T1000 (cell line): Measurements from ENCODE around the gene BCL2.

ENCODE experiments used
- DNase-seq: peaks from one replicate; lab custom pipeline; 2025; ENCODE audit warnings: mixed read lengths; lab: John Stamatoyannopoulos, UW

Gene BCL2

DNA sequence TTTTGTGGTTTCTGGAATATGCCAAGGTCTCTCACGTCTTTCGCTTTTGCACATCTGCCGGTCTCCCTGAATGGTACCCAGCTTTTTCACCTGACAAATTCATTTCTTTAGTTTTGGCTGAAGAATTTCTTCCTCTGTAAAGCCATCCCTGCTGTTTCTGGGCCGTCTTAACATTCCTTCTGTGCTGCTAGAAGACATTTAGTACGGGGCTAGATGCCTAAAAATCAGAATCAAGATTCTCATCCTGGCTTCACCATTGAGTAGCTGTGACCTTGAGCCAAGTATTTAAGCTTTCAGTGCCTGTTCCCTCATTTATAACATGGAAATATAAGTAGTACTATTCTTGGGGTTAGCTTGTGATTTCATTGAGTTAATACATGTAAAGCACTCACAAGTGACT lies 6.4 kb upstream of the BCL2 start:
- DNase-seq: no peak

GRCh38 chr18:63325086-63325686 lies 5.6 kb upstream of the BCL2 start:
- no peak for DNase-seq

DNA sequence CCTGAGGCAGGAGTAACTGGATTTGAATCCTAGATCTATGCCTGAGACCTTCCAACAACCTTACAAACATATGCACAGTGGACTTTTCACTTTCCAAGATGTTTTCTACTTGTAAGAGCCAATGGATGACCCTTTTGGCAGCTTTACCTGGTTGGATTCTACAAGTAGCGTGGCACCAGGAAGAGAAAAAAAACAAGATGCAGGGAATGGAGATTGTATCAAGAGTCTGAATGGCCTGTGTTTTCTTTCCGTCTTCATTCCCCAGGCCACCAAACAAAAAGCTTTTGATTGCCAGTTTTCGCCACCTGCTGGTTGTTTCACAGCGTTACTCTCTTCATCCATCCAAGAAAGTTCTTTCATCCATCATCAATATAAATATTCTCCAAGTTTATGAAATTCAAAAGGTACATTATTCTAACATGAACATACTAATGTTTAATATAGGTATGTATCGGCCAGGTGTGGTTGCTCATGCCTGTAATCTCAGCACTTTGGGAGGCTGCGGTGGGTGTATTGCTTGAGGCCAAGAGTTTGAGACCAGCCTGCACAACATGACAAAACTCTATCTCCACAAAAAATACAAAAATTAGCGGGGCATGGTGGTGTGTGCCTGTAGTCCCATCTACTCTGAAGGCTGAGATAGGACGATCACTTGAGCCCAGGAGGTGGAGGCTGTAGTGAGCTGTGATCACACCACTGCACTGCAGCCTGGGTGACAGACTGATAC lies 3.5 kb upstream of the BCL2 start:
- DNase-seq: no peak

DNA sequence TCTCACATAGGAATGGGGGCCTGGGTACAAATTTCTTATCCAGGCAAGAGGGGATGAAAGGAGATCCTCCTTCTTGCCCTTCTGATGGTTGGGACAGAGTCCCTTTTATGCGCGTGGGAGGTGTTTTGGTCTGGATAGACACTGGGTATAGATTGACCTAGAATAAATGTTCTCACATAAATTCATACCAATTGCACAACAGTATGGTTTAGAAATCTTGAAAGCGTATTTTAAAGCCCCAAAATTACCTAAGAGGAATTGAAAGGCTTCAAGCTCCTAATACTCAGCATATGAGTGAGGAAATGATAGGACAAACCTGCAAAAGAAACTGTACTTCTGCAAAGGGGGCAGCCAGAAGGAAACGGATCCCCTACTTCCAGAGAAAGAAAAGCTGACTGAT lies 2.6 kb upstream of the BCL2 start:
- DNase-seq: no peak

- no peak for DNase-seq
Measured at GRCh38 chr18:63321291-63321690, 1.7 kb upstream of the BCL2 start.

- no peak for DNase-seq
Measured at GRCh38 chr18:63320975-63321265, 1.4 kb upstream of the BCL2 start.

- DNase-seq: peak; percentile 21
Measured at GRCh38 chr18:63320123-63320974, 780 bp upstream of the BCL2 start.

DNA sequence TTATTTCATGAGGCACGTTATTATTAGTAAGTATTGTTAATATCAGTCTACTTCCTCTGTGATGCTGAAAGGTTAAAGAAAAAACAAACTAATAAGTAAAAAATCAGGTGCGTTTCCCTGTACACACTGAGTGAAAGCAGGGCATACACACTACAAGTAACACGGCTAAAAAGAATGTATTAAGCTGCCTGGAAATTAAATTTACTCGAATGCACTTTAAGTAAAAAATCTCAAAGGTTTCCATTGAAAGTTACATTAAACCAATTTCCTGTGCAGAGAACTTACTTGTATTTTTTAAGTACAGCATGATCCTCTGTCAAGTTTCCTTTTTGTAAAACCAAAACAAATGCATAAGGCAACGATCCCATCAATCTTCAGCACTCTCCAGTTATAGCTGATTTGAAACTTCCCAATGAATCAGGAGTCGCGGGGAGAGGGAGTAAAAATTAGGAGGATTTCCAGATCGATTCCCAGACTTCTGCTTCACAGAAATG lies 633 bp downstream of the BCL2 start:
- no peak for DNase-seq

GRCh38 chr18:63317982-63318888 lies 1.3 kb downstream of the BCL2 start:
- no peak for DNase-seq

GRCh38 chr18:63317556-63317946 lies 2.0 kb downstream of the BCL2 start:
- DNase-seq: no peak

DNA sequence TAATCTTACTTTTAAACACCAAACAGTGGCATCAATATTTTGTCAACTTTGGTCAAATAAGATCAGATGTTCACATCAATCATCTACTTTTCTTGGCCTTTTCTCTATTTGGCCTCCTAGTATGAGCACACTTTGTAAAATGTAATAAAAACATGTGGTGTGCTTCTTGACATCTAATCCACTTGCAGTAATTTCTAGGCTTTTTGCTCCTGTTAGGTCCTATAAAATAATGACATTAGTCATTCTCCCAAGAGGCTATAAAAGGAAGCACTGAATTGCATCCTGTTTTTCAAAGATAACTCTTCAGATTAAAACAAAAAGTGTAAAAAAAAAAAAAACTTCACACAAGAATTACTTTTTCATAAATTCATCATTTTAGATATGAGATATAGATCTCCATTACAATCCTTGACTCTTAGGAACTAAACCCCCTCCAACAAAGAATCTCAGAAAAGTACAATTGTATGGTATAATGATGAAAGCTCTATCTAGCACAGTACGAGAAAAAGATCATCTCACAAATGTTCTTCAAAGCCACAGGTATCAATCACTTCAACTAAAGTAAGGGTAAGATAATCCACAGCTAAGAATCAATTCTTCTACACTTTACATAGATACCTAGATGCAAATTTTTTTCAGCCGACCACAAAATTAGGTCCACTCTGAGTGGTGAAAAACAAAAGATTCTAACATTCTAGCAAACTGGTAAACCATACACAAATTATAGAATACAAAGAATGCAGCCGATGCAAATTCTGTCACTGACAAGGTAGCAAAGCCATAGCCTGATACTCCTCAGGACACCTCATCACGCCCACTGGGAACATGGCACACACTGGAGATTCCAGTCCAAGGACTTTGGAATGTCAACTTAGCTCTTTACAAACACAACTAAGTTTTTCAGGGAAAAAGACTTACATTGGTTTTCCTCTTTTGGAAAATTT lies 2.7 kb downstream of the BCL2 start:
- no peak for DNase-seq

GRCh38 chr18:63315876-63316275 lies 3.7 kb downstream of the BCL2 start:
- DNase-seq: no peak

DNA sequence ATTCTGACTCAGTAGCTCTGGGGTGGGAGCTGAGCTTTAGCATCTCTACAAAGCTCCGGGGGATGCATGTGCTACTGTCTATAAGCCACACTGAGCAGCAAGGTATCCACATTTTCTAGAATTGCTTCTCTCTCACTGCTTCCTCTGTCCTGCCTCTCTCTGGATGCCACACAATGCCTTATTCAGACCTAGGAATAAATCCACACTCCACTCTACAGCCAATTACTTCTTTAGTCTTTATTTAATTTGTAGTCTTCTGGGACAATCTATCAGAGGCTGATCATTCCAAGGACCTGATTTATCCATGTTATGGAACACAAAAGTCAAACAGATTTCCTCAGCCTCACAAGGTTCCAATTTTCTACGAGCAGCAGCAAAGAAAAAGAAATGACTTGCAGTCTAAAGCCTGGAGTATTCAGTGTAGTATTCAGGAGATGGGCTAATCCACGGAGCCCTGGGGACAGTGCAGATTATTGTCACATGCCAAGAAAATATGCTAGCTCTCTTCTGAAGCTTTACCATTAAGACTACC lies 4.4 kb downstream of the BCL2 start:
- no peak for DNase-seq

GRCh38 chr18:63314062-63314790 lies 5.3 kb downstream of the BCL2 start:
- no peak for DNase-seq

GRCh38 chr18:63313396-63313917 lies 6.1 kb downstream of the BCL2 start:
- no peak for DNase-seq

DNA sequence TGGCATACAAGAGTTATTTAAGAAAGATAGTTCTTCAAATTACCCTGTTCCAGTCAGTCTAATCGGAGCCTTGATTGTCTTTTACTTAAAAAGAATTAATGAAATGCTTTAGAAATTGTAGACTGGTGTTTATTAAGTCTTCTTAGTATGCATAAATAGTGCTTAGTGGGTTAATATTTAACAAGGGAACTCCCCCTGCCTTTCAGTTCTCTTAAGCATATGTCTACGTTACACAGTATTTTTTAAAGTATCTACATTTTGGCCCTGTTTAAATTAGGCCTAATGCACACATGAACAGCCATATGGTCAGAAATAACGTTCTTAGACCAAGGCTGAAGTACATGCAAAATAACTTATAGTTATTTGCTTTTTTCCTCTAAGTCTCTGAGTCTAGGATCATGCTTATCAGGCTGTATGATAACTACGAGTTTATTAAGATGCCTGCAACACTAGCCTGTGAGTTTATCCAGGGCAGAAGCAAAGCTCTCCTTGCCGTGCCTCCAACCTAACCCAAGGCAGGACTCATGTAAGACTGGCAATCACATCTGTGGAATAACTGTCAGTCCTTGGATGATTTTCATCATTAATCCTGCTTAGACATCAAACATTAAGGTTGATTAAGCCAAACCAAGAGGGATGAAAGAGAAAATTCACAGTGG lies 6.7 kb downstream of the BCL2 start:
- no peak for DNase-seq

GRCh38 chr18:63312019-63312409 lies 7.6 kb downstream of the BCL2 start:
- no peak for DNase-seq

GRCh38 chr18:63311118-63312018 lies 8.2 kb downstream of the BCL2 start:
- DNase-seq: no peak
